Sigmoid colon (tissue), 7 donors: ENCODE results near the gene BRD2. TPM values are rescaled to one million over a fixed set of nuclear protein-coding genes. Genes with fewer than 3 reads are reported as not detected.

Source experiments
- DNase-seq: peaks from one replicate; pipeline ENCODE4 v3.0.0-alpha.2; 2019
- H3K27ac ChIP-seq, 4 donors: fragments of 200-600 bp; sonication (generic); one replicate each; pipeline ENCODE4 v1.5.1; 2016 to 2019; ENCODE audit warnings: mild to moderate bottlenecking in 1 of 4
- H3K27me3 ChIP-seq, 3 donors: fragments of 200-600 bp; sonication (generic); one replicate each; pipeline ENCODE4 v1.5.1; 2019; ENCODE audit warnings: mild to moderate bottlenecking in 1 of 3
- H3K36me3 ChIP-seq, 4 donors: fragments of 200-600 bp; sonication (generic); one replicate each; pipeline ENCODE4 v1.5.1; 2016 to 2019
- H3K4me1 ChIP-seq, 4 donors: fragments of 200-600 bp; sonication (generic); one replicate each; pipeline ENCODE4 v1.5.1; 2017 to 2019
- H3K4me3 ChIP-seq, 4 donors: fragments of 200-600 bp; sonication (generic); one replicate each; pipeline ENCODE4 v1.5.1; 2017 to 2019; ENCODE audit warnings: mild to moderate bottlenecking in 2 of 4, moderate library complexity in 1 of 4
- H3K9me3 ChIP-seq, 4 donors: fragments of 200-600 bp in 3 of 4; sonication (generic) in 3 of 4; one replicate each; pipeline versions ENCODE4 v1.5.1 to v1.6.1; 2013 to 2019
- CTCF ChIP-seq, 4 experiments: fragments of 450-650 bp in 3 of 4; fragments of 200-600 bp in 1 of 4; IDR thresholded peaks; one replicate each; pipeline ENCODE4 v1.5.1; 2016 to 2019; ENCODE audit warnings: antibody characterized with exemption in 4 of 4, mild to moderate bottlenecking in 3 of 4, moderate library complexity in 2 of 4
- EP300 ChIP-seq, 4 donors: sonication (generic); formaldehyde crosslinking; IDR thresholded peaks; one replicate each; pipeline ENCODE4 v1.6.1; 2017; ENCODE audit warnings: antibody characterized with exemption in 4 of 4
- POLR2A ChIP-seq, 2 donors: fragments of 450-650 bp; IDR thresholded peaks; one replicate each; pipeline ENCODE4 v1.6.1; 2016; ENCODE audit warnings: antibody characterized with exemption in 2 of 2, mild to moderate bottlenecking in 2 of 2, moderate library complexity in 2 of 2
- POLR2AphosphoS5 ChIP-seq, 4 donors: sonication (generic); formaldehyde crosslinking; IDR thresholded peaks; one replicate each; pipeline ENCODE4 v1.6.1; 2017; ENCODE audit warnings: antibody characterized with exemption in 4 of 4
- WGBS, 2 donors: extraction: QIAGEN DNeasy Blood & Tissue Kit; methylation state at CpG; one replicate each; pipeline ENCODE4 v1.1.7; 2013; 5-methylcytosine and 5-hydroxymethylcytosine counted together
- intact Hi-C: fragments of 100-400 bp; cut with DNase I; formaldehyde crosslinking; loops from one replicate; pipeline ENCODE4 v1.15.1; 2023
- polyA plus RNA-seq, 3 donors: library from polyadenylated mRNA; stranded (reverse); fragments of 200-250 nt; gene quantifications; one replicate each; pipeline ENCODE4 v1.2.3, GENCODE V29; 2013
- total RNA-seq, 4 donors: library from RNA; depleted of rRNA; stranded (reverse); fragments of >200 nt; gene quantifications; one replicate each; pipeline ENCODE4 v1.1.0, GENCODE V29; 2016
- donor health status: healthy with polysubstance abuse.
- donor health status: Bipolar disorder and iron deficiency.
- donor health status: healthy.

The BRD2 gene
- total and polyA plus RNA-seq, 7 donors, result 60.6 to 135 (median 84.2) TPM

- Histone ChIP-seq H3K27me3 (no peaks in the 10 kb centered on the region), H3K9me3 (no peaks in the 10 kb centered on the region), H3K4me1 (peaks cover 0 to 65% (median 56%) of the 10 kb centered on the region in 4 donors), H3K4me3 (peak overlapping the region in 1 of 4 donors; percentile 2), H3K27ac (peak overlapping the region in 2 of 4 donors; percentile 21 to 98), H3K36me3 (peaks cover 74 to 79% (median 76%) of the 10 kb centered on the region in 4 donors)
- no peak for DNase-seq
- TF ChIP-seq POLR2A (IDR thresholded peaks at IDR 0.05), result no peak
- no peak for TF ChIP-seq POLR2AphosphoS5 (IDR thresholded peaks at IDR 0.05)
- TF ChIP-seq CTCF (IDR thresholded peaks at IDR 0.05), result no peak
- no peak for TF ChIP-seq EP300 (IDR thresholded peaks at IDR 0.05)
- 46 to 62% methylated on average over 2 of the region's 2 CpGs for WGBS, 2 donors
- intact Hi-C loops, result no loop called here
Measured at GRCh38 chr6:32975886-32976285, 7.5 kb downstream of the BRD2 start.

- peaks cover 74 to 85% (median 82%) of the 10 kb centered on the region in 4 donors for H3K36me3 ChIP-seq
Measured at GRCh38 chr6:32976334-32977069, 8.1 kb downstream of the BRD2 start.

GRCh38 chr6:32977272-32977952 is 9.0 kb downstream of the BRD2 start:
- Histone ChIP-seq H3K36me3 (peaks cover 71 to 88% (median 84%) of the 10 kb centered on the region in 4 donors), H3K4me3 (no peak overlapping the region), H3K27ac (peak overlapping the region in 3 of 4 donors; percentile 21 to 38 (median 21)), H3K4me1 (peaks cover 0 to 76% (median 67%) of the 10 kb centered on the region in 4 donors), H3K27me3 (no peaks in the 10 kb centered on the region), H3K9me3 (no peaks in the 10 kb centered on the region)
- TF ChIP-seq EP300 (IDR thresholded peaks at IDR 0.05) (no peak), POLR2A (IDR thresholded peaks at IDR 0.05) (no peak), POLR2AphosphoS5 (IDR thresholded peaks at IDR 0.05) (no peak)
- WGBS, 2 donors, result 47 to 72% methylated on average over 10 of the region's 10 CpGs
- intact Hi-C loops, result no loop called here
- no peak for DNase-seq

More at GRCh38 chr6:32976334-32977069, 8.1 kb downstream of the BRD2 start:
- H3K27ac ChIP-seq, result peak overlapping the region in 2 of 4 donors; percentile 12 to 21
- H3K4me1 ChIP-seq, result peaks cover 0 to 67% (median 61%) of the 10 kb centered on the region in 4 donors
- intact Hi-C loops, result no loop called here
- H3K9me3 ChIP-seq, result no peaks in the 10 kb centered on the region
- WGBS, 2 donors, result 86 to 89% methylated on average over 7 of the region's 7 CpGs
- TF ChIP-seq POLR2A (IDR thresholded peaks at IDR 0.05) (no peak), POLR2AphosphoS5 (IDR thresholded peaks at IDR 0.05) (no peak)
- DNase-seq, result no peak
- H3K27me3 ChIP-seq, result no peaks in the 10 kb centered on the region
- H3K4me3 ChIP-seq, result no peak overlapping the region

GRCh38 chr6:32977953-32978324 is 9.5 kb downstream of the BRD2 start:
- H3K27ac ChIP-seq, result peak overlapping the region in 3 of 4 donors; percentile 21 to 38 (median 21)
- H3K4me1 ChIP-seq, result peaks cover 0 to 82% (median 67%) of the 10 kb centered on the region in 4 donors
- no peaks in the 10 kb centered on the region for H3K27me3 ChIP-seq
- TF ChIP-seq EP300 (IDR thresholded peaks at IDR 0.05) (no peak), CTCF (IDR thresholded peaks at IDR 0.05) (no peak)
- peaks cover 66 to 83% (median 79%) of the 10 kb centered on the region in 4 donors for H3K36me3 ChIP-seq
- H3K9me3 ChIP-seq, result no peaks in the 10 kb centered on the region
- intact Hi-C loops, result no loop called here
- no peak for DNase-seq
- 27 to 71% methylated on average over 7 of the region's 7 CpGs for WGBS, 2 donors
- H3K4me3 ChIP-seq, result no peak overlapping the region

GRCh38 chr6:32979720-32980487 is 11.5 kb downstream of the BRD2 start:
- Histone ChIP-seq H3K36me3 (peaks cover 55 to 72% (median 68%) of the 10 kb centered on the region in 4 donors), H3K9me3 (no peaks in the 10 kb centered on the region), H3K4me3 (no peak overlapping the region), H3K4me1 (peaks cover 0 to 82% (median 58%) of the 10 kb centered on the region in 4 donors), H3K27me3 (no peaks in the 10 kb centered on the region), H3K27ac (peak overlapping the region in 2 of 4 donors; percentile 75)
- intact Hi-C loops, result no loop called here
- DNase-seq, result no peak
- TF ChIP-seq POLR2A (IDR thresholded peaks at IDR 0.05) (no peak), POLR2AphosphoS5 (IDR thresholded peaks at IDR 0.05) (peak in 1 of 4 donors; percentile 14)
- WGBS, 2 donors, result 88 to 89% methylated on average over 12 of the region's 12 CpGs
